GM18867 (cell line): ENCODE results near the gene ATG9A.
A peak's percentile ranks its signal among the peaks of the same experiment; 100 is the strongest.

ENCODE experiments used
- ATAC-seq: cut with Tn5 transposase; IDR thresholded peaks from one replicate; pipeline ENCODE4 v1.9.1; 2021; ENCODE audit warnings: mild to moderate bottlenecking, moderate library complexity; ENCODE audit not compliant: unreplicated experiment

ATG9A gene

DNA sequence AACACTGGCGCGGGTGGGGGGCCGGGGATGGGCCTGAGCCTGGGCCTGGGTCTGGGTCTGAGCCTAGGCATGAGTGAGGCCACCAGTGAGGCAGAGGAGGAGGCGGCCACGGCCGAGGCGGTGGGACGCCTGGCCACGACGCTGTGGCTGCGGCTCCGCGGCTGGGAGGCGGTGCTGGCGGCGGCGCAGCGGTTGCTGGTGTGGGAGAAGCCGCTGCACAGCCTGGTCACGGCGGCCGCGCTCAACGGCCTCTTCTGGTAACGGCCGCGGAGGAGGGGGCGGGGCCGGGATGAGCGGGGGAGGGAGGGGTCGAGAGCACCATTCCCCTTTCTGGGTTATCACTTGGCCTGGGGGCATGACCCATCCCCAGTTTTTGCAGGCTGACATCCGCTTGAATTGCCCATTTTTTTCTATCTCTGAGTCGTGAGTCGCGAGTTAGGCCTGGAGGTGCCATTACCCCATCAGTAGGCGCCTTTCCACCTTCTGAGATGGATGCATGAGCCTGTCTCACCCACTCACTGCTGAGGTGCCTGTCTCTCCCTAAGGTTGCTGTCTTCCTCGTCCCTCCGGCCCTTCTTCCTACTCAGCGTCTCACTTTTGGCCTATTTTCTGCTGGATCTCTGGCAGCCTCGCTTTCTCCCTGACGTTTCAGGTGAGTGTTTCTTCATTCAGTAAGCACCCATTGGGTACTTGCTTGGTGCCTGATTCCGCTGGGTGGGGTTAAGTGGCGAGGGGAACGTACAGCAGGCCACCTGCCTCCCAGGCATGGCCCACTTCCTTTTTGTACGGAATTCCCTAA is 50.9 kb downstream of the ATG9A start:
- peak; percentile 27 for ATAC-seq

DNA sequence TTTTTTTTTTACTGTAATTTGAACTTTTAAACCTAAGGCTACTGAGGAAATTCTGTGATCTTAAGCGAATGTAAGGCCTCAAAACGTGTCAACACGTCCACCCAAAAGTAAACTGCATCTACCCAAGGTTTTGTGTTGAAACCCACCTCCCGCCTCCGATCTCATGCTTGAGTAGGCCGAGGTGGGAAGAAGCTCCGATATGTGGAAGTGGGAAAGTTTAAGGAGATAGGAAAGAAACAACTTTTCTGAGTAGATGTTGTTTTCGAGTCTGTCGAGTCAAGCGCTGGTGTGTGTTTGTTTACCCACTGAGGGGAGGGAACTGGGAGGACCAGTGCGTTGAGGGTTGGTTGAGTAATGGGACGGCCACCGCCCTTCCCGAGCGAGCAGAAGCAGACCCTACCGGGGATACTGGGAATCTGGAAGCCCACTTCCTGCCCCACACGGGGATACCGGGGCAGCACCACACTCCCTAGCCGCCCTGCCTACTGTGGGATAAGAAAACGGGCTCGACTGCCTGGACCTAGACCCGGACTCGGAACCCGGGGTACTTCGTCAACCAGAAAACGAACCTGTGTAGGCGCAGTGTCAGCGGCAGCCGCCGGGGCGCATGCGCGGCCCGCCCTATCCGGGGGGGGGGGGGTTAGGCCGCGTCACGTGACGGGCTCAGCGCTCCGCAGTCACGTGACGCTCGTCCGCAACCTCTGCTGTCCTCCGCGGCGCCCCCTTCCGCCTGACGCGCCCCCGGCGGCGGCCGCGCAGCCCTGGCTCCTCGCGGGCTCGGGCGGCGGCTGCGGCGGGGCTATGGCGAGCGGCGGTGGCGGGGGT is 51.7 kb downstream of the ATG9A start, which contains the start of gene RETREG2:
TSS of gene RETREG2 (plus strand) at position 724 of the 825 bp plus-strand sequence. CDS start at position 802, 78 bp downstream.
- peak; percentile 41 for ATAC-seq

DNA sequence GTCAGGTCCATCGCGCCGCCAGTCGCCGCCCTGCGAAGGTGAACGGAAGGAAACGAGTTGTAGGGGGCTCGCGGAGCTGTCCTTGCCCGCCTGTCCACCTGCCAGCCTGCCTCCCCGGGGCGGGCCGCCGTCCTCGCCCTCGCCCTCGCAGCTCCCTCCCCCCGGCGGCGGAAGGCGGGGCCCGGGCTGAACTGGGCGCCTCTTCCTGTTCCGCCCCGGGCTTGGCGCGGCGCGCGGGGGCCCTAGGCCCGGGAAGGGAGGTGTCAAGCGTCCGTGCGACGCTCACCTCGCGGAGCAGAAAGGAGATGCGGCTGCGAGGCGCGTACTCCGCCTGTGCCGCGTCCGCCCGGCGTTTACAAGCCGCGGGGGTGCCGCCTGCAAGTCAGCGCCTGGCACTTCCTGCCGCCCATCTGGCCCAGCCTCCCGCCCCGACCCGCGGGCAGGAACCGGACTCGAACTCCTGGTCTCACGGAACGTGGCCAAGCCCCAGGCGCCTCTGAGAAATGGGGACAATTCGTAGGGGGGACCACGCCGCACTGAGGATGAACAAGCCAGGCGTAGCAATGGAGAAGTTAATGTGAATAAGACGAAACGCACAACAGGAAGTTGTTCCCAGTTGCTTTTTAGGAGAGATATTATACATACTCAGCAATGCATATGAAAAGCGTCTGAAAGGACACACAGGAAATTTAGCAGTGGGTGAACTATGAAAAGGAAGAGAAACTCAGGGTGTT is 52.5 kb downstream of the ATG9A start, which contains the start of gene CNPPD1:
TSS of gene CNPPD1 (minus strand) at position 108 of the 734 bp plus-strand sequence. CDS start at position 11, 97 bp downstream.
- peak; percentile 73 for ATAC-seq

DNA sequence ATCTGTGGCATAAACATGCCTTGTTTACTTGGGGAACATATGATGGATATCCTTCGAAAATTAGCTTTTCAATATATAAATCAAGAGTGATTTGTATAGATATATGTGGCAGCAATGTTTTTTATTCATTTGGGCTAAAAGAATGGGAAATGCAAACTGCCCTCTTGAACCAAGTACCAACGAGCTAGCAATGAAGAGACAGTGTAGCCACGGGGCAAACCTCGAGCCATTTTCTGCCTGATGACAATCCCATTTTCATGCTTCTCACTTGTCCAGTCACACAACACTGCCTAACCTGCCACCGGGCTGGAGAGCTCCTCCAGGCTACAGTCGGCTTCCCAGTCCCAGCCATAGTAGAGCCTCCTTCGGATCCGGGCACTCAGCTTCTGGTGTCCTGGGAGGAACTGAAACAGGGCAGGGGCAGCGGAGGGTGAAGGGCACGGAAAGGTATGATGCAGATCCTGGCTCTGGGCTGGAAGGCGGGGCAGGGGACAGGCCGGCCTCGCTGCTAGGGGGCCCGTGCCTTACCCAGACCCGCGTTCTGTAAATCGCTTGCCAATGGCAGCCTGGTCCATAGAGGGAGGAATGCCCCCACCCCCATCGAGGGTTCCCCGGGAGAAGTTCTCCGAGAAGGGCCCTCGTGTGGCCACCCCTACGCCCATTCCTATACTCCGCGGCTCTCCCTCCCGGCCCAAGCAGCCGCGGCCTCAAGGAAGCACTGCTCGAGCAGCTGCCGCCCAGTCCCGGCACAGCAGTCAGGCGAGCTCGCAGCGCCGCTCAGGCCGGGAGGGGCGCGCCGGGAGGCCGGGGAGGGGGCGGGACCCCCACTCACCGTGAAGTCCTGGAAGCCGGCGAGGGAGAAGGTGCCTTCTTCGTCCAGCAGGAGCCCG is 53.3 kb downstream of the ATG9A start:
- peak; percentile 27 for ATAC-seq

DNA sequence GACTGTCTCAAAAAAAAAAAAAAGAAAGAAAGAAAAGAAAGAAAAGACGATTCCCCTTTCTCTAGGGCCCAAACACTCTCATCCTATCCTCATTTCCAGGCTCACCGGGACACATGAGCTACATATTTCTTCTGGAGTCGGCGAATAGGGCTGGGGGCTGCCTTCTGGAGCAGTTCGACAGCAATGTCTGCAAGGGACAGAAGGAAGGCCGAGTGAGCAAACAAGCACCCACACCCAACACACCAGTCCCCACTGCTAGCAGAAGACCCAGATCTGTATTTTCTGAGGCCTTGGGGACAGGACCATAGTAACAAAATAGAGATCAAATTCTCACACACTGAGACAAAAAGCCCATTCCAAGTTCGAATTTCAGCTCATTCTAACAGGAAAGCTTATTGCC is 54.0 kb downstream of the ATG9A start:
- no peak for ATAC-seq

GRCh38 chr2:219174801-219175200 is 54.6 kb downstream of the ATG9A start:
- ATAC-seq, result no peak

DNA sequence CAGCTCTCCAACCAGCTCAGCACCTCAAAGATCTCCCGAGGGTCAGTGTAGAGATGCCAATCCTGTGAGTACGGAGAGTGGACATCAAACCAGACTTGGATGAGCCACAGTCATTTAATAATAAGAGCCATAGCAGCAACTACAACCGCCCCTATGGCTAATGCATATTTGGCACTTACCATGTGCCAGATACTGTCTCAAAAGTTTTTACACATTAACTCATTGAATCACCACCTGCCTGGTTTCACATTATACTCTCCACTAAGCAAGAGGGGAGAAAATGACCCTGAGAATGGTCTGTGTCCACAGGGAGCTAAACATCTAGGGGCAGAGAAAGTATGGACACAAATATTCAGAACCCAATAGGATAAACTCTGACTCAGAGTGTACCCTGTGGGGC is 55.3 kb downstream of the ATG9A start:
- ATAC-seq, result no peak

DNA sequence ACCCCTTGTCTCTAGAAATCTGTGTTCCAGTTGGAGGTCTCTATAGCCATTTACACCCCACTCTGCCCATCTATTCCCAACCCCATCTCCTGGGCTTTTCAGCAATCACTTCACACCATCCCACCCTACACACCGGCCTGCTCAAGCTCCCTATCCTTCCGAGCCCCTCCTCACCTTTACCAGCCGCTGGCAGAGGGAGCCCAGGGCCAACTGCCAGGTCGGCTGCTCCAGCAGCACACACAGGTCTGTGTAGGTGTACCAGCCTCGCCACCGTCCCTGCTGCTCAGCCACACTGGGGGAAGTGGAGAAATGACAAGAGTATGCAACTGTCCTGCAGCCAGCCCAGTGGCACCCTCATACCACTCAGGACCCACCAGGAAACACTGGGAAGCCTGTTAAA is 56.3 kb downstream of the ATG9A start:
- no peak for ATAC-seq

- ATAC-seq, result no peak
Observed at GRCh38 chr2:219172231-219173154, 56.9 kb downstream of the ATG9A start.

- no peak for ATAC-seq
Observed at GRCh38 chr2:219171231-219171651, 58.2 kb downstream of the ATG9A start.

DNA sequence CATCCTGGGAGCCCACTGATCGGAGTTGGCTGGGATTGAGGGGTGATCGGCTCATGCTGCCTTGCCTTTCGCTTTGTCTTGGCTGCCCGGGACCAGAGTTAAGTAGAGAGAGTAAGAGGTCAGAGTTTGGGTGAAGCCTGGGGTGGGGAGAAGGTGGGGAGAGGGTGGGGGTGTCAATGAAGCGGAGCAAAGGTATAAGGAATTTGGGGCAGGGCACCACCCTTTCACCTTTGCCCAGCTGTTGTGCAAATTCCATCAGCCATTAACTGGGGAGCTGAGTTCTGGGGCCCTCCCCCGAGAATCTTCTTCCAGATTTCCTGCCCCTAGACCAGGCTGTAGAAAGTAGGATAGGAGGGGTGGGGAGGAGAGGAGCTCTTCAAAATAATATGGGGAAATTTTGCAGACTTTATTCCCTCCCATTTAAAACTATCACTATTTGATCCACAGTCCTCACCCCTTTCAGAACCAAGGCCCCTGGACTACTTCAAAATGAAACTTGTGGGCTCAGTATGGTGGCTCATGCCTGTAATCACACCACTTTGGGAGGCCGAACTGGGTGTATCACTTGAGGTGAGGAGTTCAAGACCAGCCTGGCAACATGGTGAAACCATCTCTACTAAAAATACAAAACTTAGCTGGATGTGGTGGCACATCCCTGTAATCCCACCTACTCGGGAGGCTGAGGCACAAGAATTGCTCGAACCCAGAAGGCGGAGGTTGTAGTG is 59.3 kb downstream of the ATG9A start, which contains the start of gene SLC23A3:
TSS of gene SLC23A3 (minus strand) at position 100 of the 725 bp plus-strand sequence. CDS start at position 55, 45 bp downstream.
- no peak for ATAC-seq
